HCT116 (cell line): ENCODE results near the gene PLEKHG3. TPM values are rescaled to one million over a fixed set of nuclear protein-coding genes. Genes with fewer than 3 reads are reported as not detected.
"Not testable (repeated sequence)": the region's sequence is repeated elsewhere in the genome, so short reads cannot be mapped to it uniquely, and the experiment has no call there.

ENCODE experiments used
- ATAC-seq: fragments of 200-7000 bp; cut with Tn5 transposase; 2 replicates; pipeline ENCODE4 v1.9.1; 2020; ENCODE audit warnings: mild to moderate bottlenecking, moderate library complexity
- BruUV-seq: library from RNA; stranded (reverse); fragments of 400-500 nt; replicated peaks from 2 replicates; lab custom pipeline; 2021; lab: Mats Ljungman, UMichigan
- CTCF ChIA-PET: fragments of 300-600 bp; sonication (Branson Sonifier 250); formaldehyde crosslinking; loops from one replicate; lab custom pipeline; 2021; ENCODE audit warnings: antibody characterized with exemption; lab: Charles Lee
- POLR2A ChIA-PET: fragments of 300-600, 350-600 bp; sonication (Branson Sonifier 250); formaldehyde crosslinking; loops from one replicate; lab custom pipeline; 2021; ENCODE audit warnings: antibody characterized with exemption; lab: Charles Lee
- RAD21 ChIA-PET, 2 experiments: fragments of 300-600 bp; sonication (Branson Sonifier 250); formaldehyde crosslinking; loops; one replicate each; lab custom pipeline; 2023; ENCODE audit warnings: low total read pairs in 2 of 2; ENCODE audit not compliant: uncharacterized antibody in 2 of 2, unreplicated experiment in 2 of 2, low non-redundant PET in 1 of 2; lab: Charles Lee
- DNase-seq: peaks from one replicate; pipeline ENCODE4 v3.0.0-alpha.2; 2010; ENCODE audit warnings: low read depth, low spot score
- H2AFZ ChIP-seq: fragments of 200-600 bp; shearing (Covaris generic), sonication (generic); 2 replicates; pipeline ENCODE4 v1.6.1; 2017; ENCODE audit warnings: low read depth, mixed run types, mixed read lengths, antibody characterized with exemption, low read length; ENCODE audit not compliant: poor library complexity, severe bottlenecking
- H3K27ac ChIP-seq: 2 replicates; pipeline ENCODE4 v1.5.1; 2012; ENCODE audit warnings: low read depth, low read length
- H3K27me3 ChIP-seq: fragments of 200-600 bp; sonication (generic); 2 replicates; pipeline ENCODE4 v1.6.1; 2016; ENCODE audit warnings: mixed run types, low read length, mixed read lengths; ENCODE audit not compliant: insufficient read depth
- H3K36me3 ChIP-seq, 2 experiments: fragments of 200-500 bp in 1 of 2; fragments of 200-600 bp in 1 of 2; sonication (Bioruptor generic) in 1 of 2; sonication (generic) in 1 of 2; 2 replicates each; pipeline versions ENCODE4 v1.5.1 to v1.6.1; 2014 to 2016; ENCODE audit warnings: low read length in 2 of 2, inconsistent platforms in 1 of 2, mixed read lengths in 1 of 2, mixed run types in 1 of 2; ENCODE audit not compliant: insufficient read depth in 2 of 2, control insufficient read depth in 1 of 2
- H3K4me1 ChIP-seq, 2 experiments: fragments of 200-600 bp in 1 of 2; sonication (generic) in 1 of 2; 2 replicates each; pipeline versions ENCODE4 v1.5.1 to v1.6.1; 2012 to 2017; ENCODE audit warnings: low read length in 2 of 2, inconsistent platforms in 1 of 2, mild to moderate bottlenecking in 1 of 2, mixed read lengths in 1 of 2, mixed run types in 1 of 2, moderate library complexity in 1 of 2; ENCODE audit not compliant: insufficient read depth in 2 of 2, control insufficient read depth in 1 of 2
- H3K4me2 ChIP-seq: fragments of 200-600 bp; sonication (generic); 2 replicates; pipeline ENCODE4 v1.6.1; 2017; ENCODE audit warnings: mixed run types, low read length, mixed read lengths
- H3K4me3 ChIP-seq, 2 experiments: fragments of 200-600 bp in 1 of 2; sonication (generic) in 1 of 2; replicated peaks in 1 of 2; 2 replicates each; pipeline ENCODE4 v1.5.1; 2011 to 2016; ENCODE audit warnings: low read length in 2 of 2, control low read depth in 1 of 2, low read depth in 1 of 2, mild to moderate bottlenecking in 1 of 2, mixed read lengths in 1 of 2, mixed run types in 1 of 2
- H3K79me2 ChIP-seq: fragments of 200-600 bp; sonication (generic); 2 replicates; pipeline ENCODE4 v1.6.1; 2017; ENCODE audit warnings: mild to moderate bottlenecking, mixed run types, low read length, moderate library complexity, mixed read lengths; ENCODE audit not compliant: insufficient read depth
- H3K9ac ChIP-seq: fragments of 200-600 bp; sonication (generic); 2 replicates; pipeline ENCODE4 v1.6.1; 2016; ENCODE audit warnings: low read length, mixed read lengths
- H3K9me2 ChIP-seq: fragments of 200-600 bp; sonication (generic), shearing (Covaris generic); 2 replicates; pipeline ENCODE4 v1.6.1; 2017; ENCODE audit warnings: mixed run types, mild to moderate bottlenecking, moderate library complexity; ENCODE audit not compliant: insufficient read depth
- H3K9me3 ChIP-seq, 2 experiments: fragments of 200-500 bp in 1 of 2; fragments of 200-600 bp in 1 of 2; sonication (Bioruptor generic) in 1 of 2; sonication (generic) in 1 of 2; 2 replicates each; pipeline ENCODE4 v1.6.1; 2014 to 2017; ENCODE audit warnings: low read length in 2 of 2, mixed read lengths in 2 of 2, inconsistent platforms in 1 of 2, low read depth in 1 of 2, mild to moderate bottlenecking in 1 of 2, mixed run types in 1 of 2, moderate library complexity in 1 of 2; ENCODE audit not compliant: control insufficient read depth in 1 of 2, insufficient read depth in 1 of 2
- H4K20me1 ChIP-seq: fragments of 200-600 bp; sonication (generic), shearing (Covaris generic); 2 replicates; pipeline ENCODE4 v1.6.1; 2017; ENCODE audit warnings: mixed run types, mild to moderate bottlenecking, moderate library complexity; ENCODE audit not compliant: insufficient read depth
- CBX3 ChIP-seq: IDR thresholded peaks from 2 replicates; pipeline ENCODE4 v1.6.1; 2012; ENCODE audit warnings: low read depth
- CEBPB ChIP-seq: IDR thresholded peaks from 2 replicates; pipeline ENCODE4 v1.6.1; 2012; ENCODE audit warnings: low read depth
- ELF1 ChIP-seq: IDR thresholded peaks from 2 replicates; pipeline ENCODE4 v1.6.1; 2012; ENCODE audit warnings: low read depth, borderline replicate concordance
- FOSL1 ChIP-seq: IDR thresholded peaks from 2 replicates; pipeline ENCODE4 v1.6.1; 2012; ENCODE audit warnings: low read depth
- POLR2AphosphoS5 ChIP-seq: IDR thresholded peaks from 2 replicates; pipeline ENCODE4 v1.6.1; 2011; ENCODE audit warnings: mild to moderate bottlenecking, low read depth, low read length, moderate library complexity
- ZNF274 ChIP-seq: fragments of 200-500 bp; sonication (Bioruptor generic); IDR thresholded peaks from 2 replicates; pipeline ENCODE4 v1.6.1; 2014; ENCODE audit warnings: mild to moderate bottlenecking, low read depth, low read length, inconsistent platforms
- intact Hi-C: fragments of 100-400 bp; cut with micrococcal nuclease; formaldehyde crosslinking; loops from 2 replicates; pipeline ENCODE4 v1.10.0; 2022
- total RNA-seq: library from RNA; stranded (reverse); gene quantifications from one replicate; pipeline ENCODE4 v1.2.1, GENCODE V29; 2021; ENCODE audit not compliant: unreplicated experiment
- TF ChIP-seq, protein P1 (sequence below), 3 experiments: fragments of 200-600 bp in 1 of 3; sonication (generic) in 1 of 3; IDR thresholded peaks in 2 of 3; conservative IDR thresholded peaks in 1 of 3; 2 replicates each; pipeline ENCODE4 v1.5.1; 2012 to 2017; ENCODE audit warnings: low read depth in 2 of 3, low read length in 2 of 3, antibody characterized with exemption in 1 of 3, borderline replicate concordance in 1 of 3, control low read depth in 1 of 3, mild to moderate bottlenecking in 1 of 3, mixed read lengths in 1 of 3, mixed run types in 1 of 3, moderate library complexity in 1 of 3; ENCODE audit not compliant: insufficient read depth in 1 of 3
- TF ChIP-seq, protein P2 (sequence below): IDR thresholded peaks from 2 replicates; pipeline ENCODE4 v1.6.1; 2012
- TF ChIP-seq, protein P3 (sequence below): IDR thresholded peaks from 2 replicates; pipeline ENCODE4 v1.6.1; 2012; ENCODE audit warnings: low read depth

The PLEKHG3 gene
- total RNA-seq, 1 experiment from 2014 or later: 55.6 TPM

DNA sequence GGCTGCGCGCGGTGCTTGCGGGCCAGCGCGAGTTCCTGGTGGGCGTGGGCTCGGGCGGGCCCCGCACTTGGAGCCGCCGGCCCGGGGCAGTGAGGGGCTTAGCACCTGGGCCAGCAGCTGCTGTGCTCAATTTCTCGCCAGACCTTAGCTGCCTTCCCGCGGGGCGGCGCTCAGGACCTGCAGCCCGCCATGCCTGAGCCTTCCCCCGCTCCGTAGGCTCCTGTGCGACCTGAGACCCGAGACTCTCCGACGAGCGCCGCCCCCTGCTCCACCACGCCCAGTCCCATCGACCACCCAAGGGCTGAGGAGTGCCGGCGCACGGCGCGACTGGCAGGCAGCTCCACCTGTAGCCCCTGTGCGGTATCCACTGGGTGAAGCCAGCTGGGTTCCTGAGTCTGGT lies 46.0 kb upstream of the PLEKHG3 start:
- no peaks in the 10 kb centered on the region for H3K9me2 ChIP-seq
- no peaks in the 10 kb centered on the region for H3K36me3 ChIP-seq
- H3K4me1 ChIP-seq: no peaks in the 10 kb centered on the region
- intact Hi-C loops: no loop called here
- POLR2A ChIA-PET: no interaction called here
- no peaks in the 10 kb centered on the region for H3K79me2 ChIP-seq
- TF ChIP-seq CEBPB: no peak
- TF ChIP-seq, protein P1, sequence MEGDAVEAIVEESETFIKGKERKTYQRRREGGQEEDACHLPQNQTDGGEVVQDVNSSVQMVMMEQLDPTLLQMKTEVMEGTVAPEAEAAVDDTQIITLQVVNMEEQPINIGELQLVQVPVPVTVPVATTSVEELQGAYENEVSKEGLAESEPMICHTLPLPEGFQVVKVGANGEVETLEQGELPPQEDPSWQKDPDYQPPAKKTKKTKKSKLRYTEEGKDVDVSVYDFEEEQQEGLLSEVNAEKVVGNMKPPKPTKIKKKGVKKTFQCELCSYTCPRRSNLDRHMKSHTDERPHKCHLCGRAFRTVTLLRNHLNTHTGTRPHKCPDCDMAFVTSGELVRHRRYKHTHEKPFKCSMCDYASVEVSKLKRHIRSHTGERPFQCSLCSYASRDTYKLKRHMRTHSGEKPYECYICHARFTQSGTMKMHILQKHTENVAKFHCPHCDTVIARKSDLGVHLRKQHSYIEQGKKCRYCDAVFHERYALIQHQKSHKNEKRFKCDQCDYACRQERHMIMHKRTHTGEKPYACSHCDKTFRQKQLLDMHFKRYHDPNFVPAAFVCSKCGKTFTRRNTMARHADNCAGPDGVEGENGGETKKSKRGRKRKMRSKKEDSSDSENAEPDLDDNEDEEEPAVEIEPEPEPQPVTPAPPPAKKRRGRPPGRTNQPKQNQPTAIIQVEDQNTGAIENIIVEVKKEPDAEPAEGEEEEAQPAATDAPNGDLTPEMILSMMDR (IDR thresholded peaks at IDR 0.05 in 2 of 3, conservative IDR thresholded peaks at IDR 0.05 in 1 of 3; ENCODE audit: borderline replicate concordance in 1 of 3, insufficient read depth in 1 of 3, low read depth in 2 of 3, low read length in 2 of 3): no peak
- TF ChIP-seq ZNF274: no peak
- no peak for TF ChIP-seq CBX3
- no peak for TF ChIP-seq ELF1
- TF ChIP-seq, protein P2, sequence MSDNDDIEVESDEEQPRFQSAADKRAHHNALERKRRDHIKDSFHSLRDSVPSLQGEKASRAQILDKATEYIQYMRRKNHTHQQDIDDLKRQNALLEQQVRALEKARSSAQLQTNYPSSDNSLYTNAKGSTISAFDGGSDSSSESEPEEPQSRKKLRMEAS: no peak
- TF ChIP-seq, protein P3, sequence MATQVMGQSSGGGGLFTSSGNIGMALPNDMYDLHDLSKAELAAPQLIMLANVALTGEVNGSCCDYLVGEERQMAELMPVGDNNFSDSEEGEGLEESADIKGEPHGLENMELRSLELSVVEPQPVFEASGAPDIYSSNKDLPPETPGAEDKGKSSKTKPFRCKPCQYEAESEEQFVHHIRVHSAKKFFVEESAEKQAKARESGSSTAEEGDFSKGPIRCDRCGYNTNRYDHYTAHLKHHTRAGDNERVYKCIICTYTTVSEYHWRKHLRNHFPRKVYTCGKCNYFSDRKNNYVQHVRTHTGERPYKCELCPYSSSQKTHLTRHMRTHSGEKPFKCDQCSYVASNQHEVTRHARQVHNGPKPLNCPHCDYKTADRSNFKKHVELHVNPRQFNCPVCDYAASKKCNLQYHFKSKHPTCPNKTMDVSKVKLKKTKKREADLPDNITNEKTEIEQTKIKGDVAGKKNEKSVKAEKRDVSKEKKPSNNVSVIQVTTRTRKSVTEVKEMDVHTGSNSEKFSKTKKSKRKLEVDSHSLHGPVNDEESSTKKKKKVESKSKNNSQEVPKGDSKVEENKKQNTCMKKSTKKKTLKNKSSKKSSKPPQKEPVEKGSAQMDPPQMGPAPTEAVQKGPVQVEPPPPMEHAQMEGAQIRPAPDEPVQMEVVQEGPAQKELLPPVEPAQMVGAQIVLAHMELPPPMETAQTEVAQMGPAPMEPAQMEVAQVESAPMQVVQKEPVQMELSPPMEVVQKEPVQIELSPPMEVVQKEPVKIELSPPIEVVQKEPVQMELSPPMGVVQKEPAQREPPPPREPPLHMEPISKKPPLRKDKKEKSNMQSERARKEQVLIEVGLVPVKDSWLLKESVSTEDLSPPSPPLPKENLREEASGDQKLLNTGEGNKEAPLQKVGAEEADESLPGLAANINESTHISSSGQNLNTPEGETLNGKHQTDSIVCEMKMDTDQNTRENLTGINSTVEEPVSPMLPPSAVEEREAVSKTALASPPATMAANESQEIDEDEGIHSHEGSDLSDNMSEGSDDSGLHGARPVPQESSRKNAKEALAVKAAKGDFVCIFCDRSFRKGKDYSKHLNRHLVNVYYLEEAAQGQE: no peak
- TF ChIP-seq FOSL1: no peak
- no peak for TF ChIP-seq POLR2AphosphoS5
- TF ChIP-seq, all 23 proteins: peak for 0
- H3K4me2 ChIP-seq: no peak overlapping the region
- H2AFZ ChIP-seq: no peak overlapping the region
- H4K20me1 ChIP-seq: no peaks in the 10 kb centered on the region
- no peak for ATAC-seq
- no TSS peak for BruUV-seq
- ChIA-PET RAD21 (no interaction called here), CTCF (no interaction called here)
- no peaks in the 10 kb centered on the region for H3K9me3 ChIP-seq
- H3K27me3 ChIP-seq: no peaks in the 10 kb centered on the region
- no peak for DNase-seq
- H3K27ac ChIP-seq: no peak overlapping the region
- H3K4me3 ChIP-seq: no peak overlapping the region
- no peak overlapping the region for H3K9ac ChIP-seq

DNA sequence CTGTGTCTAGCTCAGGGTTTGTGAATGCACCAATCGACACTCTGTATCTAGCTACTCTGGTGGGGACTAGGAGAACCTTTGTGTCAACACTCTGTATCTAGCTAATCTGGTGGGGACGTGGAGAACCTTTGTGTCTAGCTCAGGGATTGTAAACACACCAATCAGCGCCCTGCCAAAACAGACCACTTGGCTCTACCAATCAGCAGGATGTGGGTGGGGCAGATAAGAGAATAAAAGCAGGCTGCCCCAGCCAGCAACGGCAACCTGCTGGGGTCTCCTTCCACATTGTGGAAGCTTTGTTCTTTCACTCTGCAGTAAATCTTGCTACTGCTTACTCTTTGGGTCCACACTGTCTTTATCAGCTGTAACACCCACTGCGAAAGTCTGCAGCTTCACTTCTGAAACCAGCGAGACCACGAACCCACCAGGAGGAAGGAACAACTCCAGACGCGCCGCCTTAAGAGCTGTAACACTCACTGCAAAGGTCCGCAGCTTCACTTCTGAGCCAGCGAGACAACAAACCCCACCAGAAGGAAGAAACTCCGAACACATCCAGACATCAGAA lies 45.4 kb upstream of the PLEKHG3 start:
- H3K9me3 ChIP-seq, H4K20me1 ChIP-seq, H3K27ac ChIP-seq, POLR2A ChIA-PET, H3K79me2 ChIP-seq, H3K9ac ChIP-seq, H3K9me2 ChIP-seq, H3K4me3 ChIP-seq, intact Hi-C loops, DNase-seq, H3K36me3 ChIP-seq, H3K4me1 ChIP-seq, ATAC-seq, RAD21 ChIA-PET, H2AFZ ChIP-seq, H3K4me2 ChIP-seq, BruUV-seq, H3K27me3 ChIP-seq, CTCF ChIA-PET: not testable (repeated sequence)
